Measurements from ENCODE around the gene TENT5C.

Gene TENT5C

DNA sequence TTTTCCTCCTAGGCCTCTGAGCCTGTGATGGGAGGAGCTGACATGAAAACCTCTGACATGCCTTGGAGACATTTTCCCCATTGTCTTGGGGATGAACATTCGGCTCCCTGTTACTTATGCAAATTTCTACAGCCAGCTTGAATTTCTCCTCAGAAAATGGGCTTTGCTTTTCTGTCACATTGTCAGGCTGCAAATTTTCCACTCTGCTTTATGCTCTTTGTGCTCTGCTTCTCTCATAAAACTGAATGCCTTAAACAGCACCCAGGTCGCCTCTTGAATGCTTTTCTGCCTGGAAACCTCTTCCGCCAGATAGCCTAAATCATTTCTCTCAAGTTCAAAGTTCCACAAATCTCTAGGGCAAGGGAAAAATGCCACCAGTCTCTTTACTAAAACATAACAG lies 46.7 kb upstream of the TENT5C start:
- Histone ChIP-seq H3K27ac (ENCODE audit: low read length, poor library complexity, severe bottlenecking) (no peak overlapping the region), H2BK15ac (ENCODE audit: low read depth, poor library complexity, severe bottlenecking) (no peak overlapping the region), H2BK5ac (ENCODE audit: low read depth, low read length, poor library complexity, severe bottlenecking) (no peak overlapping the region), H3K4me2 (ENCODE audit: low read length, poor library complexity, severe bottlenecking) (no peak overlapping the region), H2AK5ac (ENCODE audit: low read length, severe bottlenecking) (no peak overlapping the region), H3K23ac (ENCODE audit: low read length in 2 of 2) (no peak overlapping the region), H3K14ac (ENCODE audit: low read length in 2 of 2) (no peak overlapping the region), H4K91ac (ENCODE audit: low read length) (no peak overlapping the region), H2AFZ (ENCODE audit: low read depth, low read length) (no peak overlapping the region), H2BK12ac (ENCODE audit: low read length in 2 of 2) (no peak overlapping the region), H3K27me3 (ENCODE audit: control insufficient read depth in 1 of 2, insufficient read depth in 1 of 2, low read length in 2 of 2) (peaks cover 9 to 25% of the 10 kb centered on the region in 2 experiments), H3K4me3 (ENCODE audit: insufficient read depth in 1 of 2, low read depth in 1 of 2, low read length in 2 of 2) (no peak overlapping the region), H3K18ac (ENCODE audit: low read depth in 1 of 2, low read length in 2 of 2) (no peak overlapping the region), H3K79me1 (replicated peaks; ENCODE audit: low read length, poor library complexity, severe bottlenecking) (no peaks in the 10 kb centered on the region), H3K36me3 (ENCODE audit: control insufficient read depth in 1 of 2, insufficient read depth in 2 of 2, low read depth in 1 of 2, low read length in 2 of 2) (no peaks in the 10 kb centered on the region), H4K8ac (ENCODE audit: low read length) (no peak overlapping the region), H2BK120ac (ENCODE audit: low read depth, low read length) (no peak overlapping the region), H3K4ac (ENCODE audit: low read depth in 1 of 2, low read length in 2 of 2) (no peak overlapping the region), H3K9ac (ENCODE audit: low read length) (no peak overlapping the region), H3K4me1 (ENCODE audit: control insufficient read depth, insufficient read depth, low read depth, low read length) (no peaks in the 10 kb centered on the region), H3K9me3 (ENCODE audit: control insufficient read depth, low read length) (no peaks in the 10 kb centered on the region)
- no peak for DNase-seq
- 79% methylated on average over 3 of the region's 3 CpGs for WGBS

DNA sequence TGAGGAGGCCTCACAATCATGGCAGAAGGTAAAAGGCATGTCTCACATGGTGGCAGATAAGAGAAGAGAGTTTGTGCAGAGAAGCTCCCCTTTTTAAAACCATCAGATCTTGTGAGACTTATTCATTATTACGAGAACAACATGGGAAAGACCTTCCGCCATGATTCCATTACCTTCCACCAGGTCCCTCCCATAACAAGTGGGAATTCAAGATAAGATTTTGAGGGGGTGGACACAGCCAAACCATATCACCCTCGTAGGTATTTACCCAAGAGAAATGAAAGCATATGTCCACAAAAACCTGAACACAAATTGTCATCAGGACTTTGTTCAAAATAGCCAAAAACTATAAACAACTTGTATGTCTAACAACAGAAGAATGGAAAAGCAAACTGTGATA lies 45.9 kb upstream of the TENT5C start:
- no peak overlapping the region for H4K91ac ChIP-seq (ENCODE audit: low read length)
- H3K4me3 ChIP-seq (ENCODE audit: insufficient read depth in 1 of 2, low read depth in 1 of 2, low read length in 2 of 2), result no peak overlapping the region
- no peak overlapping the region for H3K27ac ChIP-seq (ENCODE audit: low read length, poor library complexity, severe bottlenecking)
- no peak overlapping the region for H2BK5ac ChIP-seq (ENCODE audit: low read depth, low read length, poor library complexity, severe bottlenecking)
- no peak overlapping the region for H2BK15ac ChIP-seq (ENCODE audit: low read depth, poor library complexity, severe bottlenecking)
- no peak overlapping the region for H2AFZ ChIP-seq (ENCODE audit: low read depth, low read length)
- H3K9ac ChIP-seq (ENCODE audit: low read length), result no peak overlapping the region
- H2BK12ac ChIP-seq (ENCODE audit: low read length in 2 of 2), result no peak overlapping the region
- no peaks in the 10 kb centered on the region for H3K79me1 ChIP-seq (replicated peaks; ENCODE audit: low read length, poor library complexity, severe bottlenecking)
- no peak overlapping the region for H2AK5ac ChIP-seq (ENCODE audit: low read length, severe bottlenecking)
- H3K4me2 ChIP-seq (ENCODE audit: low read length, poor library complexity, severe bottlenecking), result no peak overlapping the region
- no peak overlapping the region for H4K8ac ChIP-seq (ENCODE audit: low read length)
- H2BK120ac ChIP-seq (ENCODE audit: low read depth, low read length), result no peak overlapping the region
- H3K9me3 ChIP-seq (ENCODE audit: control insufficient read depth, low read length), result no peaks in the 10 kb centered on the region
- no peak overlapping the region for H3K23ac ChIP-seq (ENCODE audit: low read length in 2 of 2)
- H3K4ac ChIP-seq (ENCODE audit: low read depth in 1 of 2, low read length in 2 of 2), result no peak overlapping the region
- 74% methylated on average over 3 of the region's 3 CpGs for WGBS
- H3K14ac ChIP-seq (ENCODE audit: low read length in 2 of 2), result no peak overlapping the region
- peaks cover 9 to 28% of the 10 kb centered on the region in 2 experiments for H3K27me3 ChIP-seq (ENCODE audit: control insufficient read depth in 1 of 2, insufficient read depth in 1 of 2, low read length in 2 of 2)
- no peaks in the 10 kb centered on the region for H3K36me3 ChIP-seq (ENCODE audit: control insufficient read depth in 1 of 2, insufficient read depth in 2 of 2, low read depth in 1 of 2, low read length in 2 of 2)
- H3K18ac ChIP-seq (ENCODE audit: low read depth in 1 of 2, low read length in 2 of 2), result no peak overlapping the region
- DNase-seq, result no peak
- no peaks in the 10 kb centered on the region for H3K4me1 ChIP-seq (ENCODE audit: control insufficient read depth, insufficient read depth, low read depth, low read length)

DNA sequence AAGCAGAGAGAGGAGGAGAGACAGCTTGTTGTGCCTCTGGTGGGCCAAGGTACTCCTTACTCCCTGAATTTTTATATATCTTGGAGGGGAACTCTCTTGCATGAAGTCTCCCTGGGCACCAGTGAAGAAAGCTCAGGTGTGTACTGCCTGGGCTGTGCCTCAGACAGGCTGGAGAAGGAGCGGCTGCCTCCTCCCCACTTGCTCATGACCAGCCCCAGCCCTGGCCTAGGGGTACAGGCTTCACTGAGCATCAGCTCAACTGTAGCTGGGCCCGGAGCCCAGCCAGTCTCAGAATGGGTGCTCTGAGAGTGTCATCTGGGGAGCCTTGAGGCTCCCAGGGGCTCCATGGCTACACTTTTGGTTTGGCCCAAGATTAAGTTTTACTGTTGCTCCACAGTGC lies 44.8 kb upstream of the TENT5C start:
- Histone ChIP-seq H3K4me3 (ENCODE audit: insufficient read depth in 1 of 2, low read depth in 1 of 2, low read length in 2 of 2) (no peak overlapping the region), H3K27me3 (ENCODE audit: control insufficient read depth in 1 of 2, insufficient read depth in 1 of 2, low read length in 2 of 2) (peaks cover 9 to 28% of the 10 kb centered on the region in 2 experiments), H3K9me3 (ENCODE audit: control insufficient read depth, low read length) (no peaks in the 10 kb centered on the region), H2BK120ac (ENCODE audit: low read depth, low read length) (no peak overlapping the region), H4K91ac (ENCODE audit: low read length) (no peak overlapping the region), H3K4ac (ENCODE audit: low read depth in 1 of 2, low read length in 2 of 2) (no peak overlapping the region), H3K9ac (ENCODE audit: low read length) (no peak overlapping the region), H4K8ac (ENCODE audit: low read length) (no peak overlapping the region), H2BK5ac (ENCODE audit: low read depth, low read length, poor library complexity, severe bottlenecking) (no peak overlapping the region), H3K79me1 (replicated peaks; ENCODE audit: low read length, poor library complexity, severe bottlenecking) (no peaks in the 10 kb centered on the region), H3K4me1 (ENCODE audit: control insufficient read depth, insufficient read depth, low read depth, low read length) (no peaks in the 10 kb centered on the region), H3K18ac (ENCODE audit: low read depth in 1 of 2, low read length in 2 of 2) (no peak overlapping the region), H3K36me3 (ENCODE audit: control insufficient read depth in 1 of 2, insufficient read depth in 2 of 2, low read depth in 1 of 2, low read length in 2 of 2) (no peaks in the 10 kb centered on the region), H2AK5ac (ENCODE audit: low read length, severe bottlenecking) (no peak overlapping the region), H2BK15ac (ENCODE audit: low read depth, poor library complexity, severe bottlenecking) (no peak overlapping the region), H3K23ac (ENCODE audit: low read length in 2 of 2) (no peak overlapping the region), H3K14ac (ENCODE audit: low read length in 2 of 2) (no peak overlapping the region), H2AFZ (ENCODE audit: low read depth, low read length) (no peak overlapping the region), H2BK12ac (ENCODE audit: low read length in 2 of 2) (no peak overlapping the region), H3K4me2 (ENCODE audit: low read length, poor library complexity, severe bottlenecking) (no peak overlapping the region), H3K27ac (ENCODE audit: low read length, poor library complexity, severe bottlenecking) (no peak overlapping the region)
- WGBS, result 90% methylated on average over 2 of the region's 2 CpGs
- DNase-seq, result no peak

DNA sequence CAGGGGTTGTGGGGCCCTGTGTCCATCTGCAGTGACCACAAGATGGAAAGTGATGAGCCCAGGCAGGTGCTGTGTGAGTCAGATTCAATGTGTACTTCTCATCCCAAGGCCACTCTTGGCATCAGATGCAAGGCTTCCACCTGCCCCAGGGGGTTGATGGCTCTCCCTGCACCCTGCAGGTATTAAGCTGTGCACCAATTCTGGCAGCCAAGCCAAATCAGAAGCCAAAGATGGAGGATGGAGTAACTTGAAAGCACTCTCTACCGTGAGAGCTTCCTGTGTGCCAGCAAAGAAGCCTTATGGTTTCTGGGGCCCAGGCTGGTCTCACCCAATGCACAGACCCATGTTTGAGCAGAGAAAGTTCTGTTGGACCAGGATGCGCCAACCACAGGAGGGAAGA lies 44.3 kb upstream of the TENT5C start:
- Histone ChIP-seq H2AK5ac (ENCODE audit: low read length, severe bottlenecking) (no peak overlapping the region), H3K79me1 (replicated peaks; ENCODE audit: low read length, poor library complexity, severe bottlenecking) (no peaks in the 10 kb centered on the region), H3K27me3 (ENCODE audit: control insufficient read depth in 1 of 2, insufficient read depth in 1 of 2, low read length in 2 of 2) (peaks cover 9 to 28% of the 10 kb centered on the region in 2 experiments), H3K27ac (ENCODE audit: low read length, poor library complexity, severe bottlenecking) (no peak overlapping the region), H3K9ac (ENCODE audit: low read length) (no peak overlapping the region), H3K23ac (ENCODE audit: low read length in 2 of 2) (no peak overlapping the region), H3K4me1 (ENCODE audit: control insufficient read depth, insufficient read depth, low read depth, low read length) (no peaks in the 10 kb centered on the region), H3K14ac (ENCODE audit: low read length in 2 of 2) (no peak overlapping the region), H2AFZ (ENCODE audit: low read depth, low read length) (no peak overlapping the region), H3K4ac (ENCODE audit: low read depth in 1 of 2, low read length in 2 of 2) (no peak overlapping the region), H3K9me3 (ENCODE audit: control insufficient read depth, low read length) (no peaks in the 10 kb centered on the region), H2BK120ac (ENCODE audit: low read depth, low read length) (no peak overlapping the region), H3K18ac (ENCODE audit: low read depth in 1 of 2, low read length in 2 of 2) (no peak overlapping the region), H4K91ac (ENCODE audit: low read length) (no peak overlapping the region), H3K4me3 (ENCODE audit: insufficient read depth in 1 of 2, low read depth in 1 of 2, low read length in 2 of 2) (no peak overlapping the region), H2BK12ac (ENCODE audit: low read length in 2 of 2) (no peak overlapping the region), H3K4me2 (ENCODE audit: low read length, poor library complexity, severe bottlenecking) (no peak overlapping the region), H3K36me3 (ENCODE audit: control insufficient read depth in 1 of 2, insufficient read depth in 2 of 2, low read depth in 1 of 2, low read length in 2 of 2) (no peaks in the 10 kb centered on the region), H4K8ac (ENCODE audit: low read length) (no peak overlapping the region), H2BK15ac (ENCODE audit: low read depth, poor library complexity, severe bottlenecking) (no peak overlapping the region), H2BK5ac (ENCODE audit: low read depth, low read length, poor library complexity, severe bottlenecking) (no peak overlapping the region)
- DNase-seq, result no peak
- 100% methylated on average over 1 of the region's 2 CpGs for WGBS

All from mesenchymal stem cell (in vitro differentiated cells and primary cell).